Body of pancreas (tissue), 4 donors: ENCODE data around the gene GALNT14.

Experiments
- CTCF ChIP-seq, 7 experiments: fragments of 450-650 bp in 4 of 7; fragments of 200-600 bp in 3 of 7; sonication (generic) in 3 of 7; IDR thresholded peaks; one replicate each; pipeline ENCODE4 v1.5.1; 2016 to 2019; ENCODE audit warnings: antibody characterized with exemption in 7 of 7
- POLR2A ChIP-seq, 3 donors: fragments of 450-650 bp; IDR thresholded peaks; one replicate each; pipeline ENCODE4 v1.6.1; 2016; ENCODE audit warnings: antibody characterized with exemption in 3 of 3, mild to moderate bottlenecking in 2 of 3

- TF ChIP-seq CTCF (IDR thresholded peaks at IDR 0.05) = no peak
- no peak for TF ChIP-seq POLR2A (IDR thresholded peaks at IDR 0.05)
Observed at GRCh38 chr2:30985493-30986230, 152.6 kb downstream of the GALNT14 start.
